ENCODE data around the gene TXNIP.
"Not testable (repeated sequence)": the region's sequence is repeated elsewhere in the genome, so short reads cannot be mapped to it uniquely, and the experiment has no call there.

The TXNIP gene

DNA sequence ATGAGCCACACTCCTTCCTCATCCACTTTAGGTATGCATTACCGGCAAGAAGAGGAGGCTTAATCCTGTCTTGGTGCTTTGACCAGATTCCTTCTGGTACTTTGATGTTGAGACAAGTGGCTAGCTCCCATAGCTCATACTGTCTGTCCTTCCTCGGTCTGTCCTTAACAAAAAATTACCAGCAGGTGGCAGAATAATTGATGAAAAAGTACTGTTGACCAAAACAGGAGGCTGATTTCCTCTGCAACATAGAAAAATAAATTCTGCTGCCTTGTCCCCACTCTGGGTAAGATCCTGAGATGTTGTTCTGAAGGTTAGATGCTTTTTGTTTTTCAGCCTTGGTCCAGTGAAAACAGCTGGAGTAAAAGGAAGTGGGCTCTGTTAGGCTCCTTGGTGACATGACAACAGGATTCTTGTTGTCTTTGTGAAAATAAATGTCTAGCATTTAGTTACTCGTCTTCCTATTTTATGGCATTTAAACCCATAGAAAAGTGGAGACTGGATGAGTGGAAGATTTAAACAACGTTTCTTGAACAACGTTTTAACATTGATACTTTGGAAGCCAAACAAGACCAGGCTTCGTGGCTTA, 36.3 kb upstream of the TXNIP start:
- Histone ChIP-seq H3K27me3 (peaks cover 29% of the 10 kb centered on the region), H3K9me3 (no peaks in the 10 kb centered on the region), H3K4me1 (ENCODE audit: control insufficient read depth in 1 of 2, insufficient read depth in 1 of 2, low read depth in 1 of 2, low read length in 1 of 2) (peaks cover 23 to 24% of the 10 kb centered on the region in 2 experiments), H3K27ac (no peak overlapping the region), H3K4me3 (ENCODE audit: low read depth in 1 of 2, low read length in 1 of 2) (no peak overlapping the region), H3K36me3 (no peaks in the 10 kb centered on the region)
- TF ChIP-seq, protein P1, sequence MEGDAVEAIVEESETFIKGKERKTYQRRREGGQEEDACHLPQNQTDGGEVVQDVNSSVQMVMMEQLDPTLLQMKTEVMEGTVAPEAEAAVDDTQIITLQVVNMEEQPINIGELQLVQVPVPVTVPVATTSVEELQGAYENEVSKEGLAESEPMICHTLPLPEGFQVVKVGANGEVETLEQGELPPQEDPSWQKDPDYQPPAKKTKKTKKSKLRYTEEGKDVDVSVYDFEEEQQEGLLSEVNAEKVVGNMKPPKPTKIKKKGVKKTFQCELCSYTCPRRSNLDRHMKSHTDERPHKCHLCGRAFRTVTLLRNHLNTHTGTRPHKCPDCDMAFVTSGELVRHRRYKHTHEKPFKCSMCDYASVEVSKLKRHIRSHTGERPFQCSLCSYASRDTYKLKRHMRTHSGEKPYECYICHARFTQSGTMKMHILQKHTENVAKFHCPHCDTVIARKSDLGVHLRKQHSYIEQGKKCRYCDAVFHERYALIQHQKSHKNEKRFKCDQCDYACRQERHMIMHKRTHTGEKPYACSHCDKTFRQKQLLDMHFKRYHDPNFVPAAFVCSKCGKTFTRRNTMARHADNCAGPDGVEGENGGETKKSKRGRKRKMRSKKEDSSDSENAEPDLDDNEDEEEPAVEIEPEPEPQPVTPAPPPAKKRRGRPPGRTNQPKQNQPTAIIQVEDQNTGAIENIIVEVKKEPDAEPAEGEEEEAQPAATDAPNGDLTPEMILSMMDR (IDR thresholded peaks at IDR 0.05), result no peak

DNA sequence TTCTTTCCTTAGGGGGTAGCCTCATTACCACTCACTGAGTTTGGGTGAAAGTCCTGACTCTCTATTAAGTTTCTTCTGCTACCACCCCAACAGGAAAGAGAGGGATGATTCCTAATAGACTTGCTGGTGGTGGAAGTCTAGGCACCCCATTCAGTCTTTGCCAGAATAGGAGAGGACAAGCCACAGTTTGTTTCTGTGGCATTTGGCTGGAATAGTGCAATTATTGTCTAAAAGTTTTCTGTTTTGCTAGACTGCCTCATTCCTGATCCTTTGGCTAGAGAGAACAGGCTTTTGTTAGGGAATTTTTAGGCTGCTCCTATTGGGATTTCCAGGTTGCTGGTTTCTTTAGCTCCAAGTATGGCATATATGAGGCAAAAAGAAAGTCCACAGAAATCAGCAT, 35.1 kb upstream of the TXNIP start:
- TF ChIP-seq, protein P1 (IDR thresholded peaks at IDR 0.05), result no peak
- Histone ChIP-seq H3K4me3 (ENCODE audit: low read depth in 1 of 2, low read length in 1 of 2) (no peak overlapping the region), H3K4me1 (ENCODE audit: control insufficient read depth in 1 of 2, insufficient read depth in 1 of 2, low read depth in 1 of 2, low read length in 1 of 2) (peaks cover 11 to 12% of the 10 kb centered on the region in 2 experiments), H3K27me3 (peaks cover 20% of the 10 kb centered on the region), H3K27ac (no peak overlapping the region), H3K9me3 (no peaks in the 10 kb centered on the region), H3K36me3 (no peaks in the 10 kb centered on the region)

DNA sequence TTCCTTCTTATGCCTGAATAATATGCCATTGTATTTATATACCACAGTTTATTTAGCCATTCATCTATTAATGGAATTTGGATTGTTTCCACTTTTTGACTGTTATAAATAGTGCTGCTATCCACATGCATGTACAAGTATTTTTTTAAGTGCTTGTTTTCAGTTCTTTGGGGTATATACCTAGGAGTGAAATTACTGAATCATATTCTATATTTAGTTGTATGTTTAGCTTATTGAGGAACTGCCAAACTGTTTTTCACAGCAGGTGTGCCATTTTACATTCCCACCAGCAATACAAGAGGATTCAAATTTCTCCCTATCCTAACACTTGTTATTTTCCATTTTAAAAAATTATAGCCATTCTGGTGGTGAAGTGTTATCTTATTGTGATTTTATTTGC, 32.7 kb upstream of the TXNIP start:
- H3K27me3 ChIP-seq, result peaks cover 12% of the 10 kb centered on the region
- no peaks in the 10 kb centered on the region for H3K4me1 ChIP-seq (ENCODE audit: control insufficient read depth in 1 of 2, insufficient read depth in 1 of 2, low read depth in 1 of 2, low read length in 1 of 2)
- no peak overlapping the region for H3K27ac ChIP-seq
- H3K36me3 ChIP-seq, result no peaks in the 10 kb centered on the region
- TF ChIP-seq, protein P1 (IDR thresholded peaks at IDR 0.05), result no peak
- no peaks in the 10 kb centered on the region for H3K9me3 ChIP-seq
- H3K4me3 ChIP-seq (ENCODE audit: low read depth in 1 of 2, low read length in 1 of 2), result no peak overlapping the region

DNA sequence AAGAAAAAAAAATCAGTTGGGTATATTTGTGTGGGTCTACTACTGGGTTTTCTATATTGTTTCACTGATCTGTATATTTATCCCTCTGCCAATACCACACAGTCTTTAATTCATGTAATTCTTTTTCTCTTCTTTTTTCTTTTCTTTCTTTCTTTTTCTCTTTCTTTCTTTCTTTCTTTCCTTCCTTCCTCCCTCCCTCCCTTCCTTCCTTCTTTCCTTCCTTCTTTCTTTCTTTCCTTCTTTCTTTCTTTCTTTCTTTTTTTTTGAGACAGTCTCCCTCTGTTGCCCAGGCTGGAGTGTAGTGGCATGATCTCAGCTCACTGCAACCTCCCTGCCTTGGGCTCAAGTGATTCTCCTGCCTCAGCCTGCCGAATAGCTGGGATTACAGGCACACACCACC, 30.3 kb upstream of the TXNIP start:
- H3K36me3 ChIP-seq; H3K4me1 ChIP-seq (ENCODE audit: control insufficient read depth in 1 of 2, insufficient read depth in 1 of 2, low read depth in 1 of 2, low read length in 1 of 2); H3K9me3 ChIP-seq; H3K27ac ChIP-seq; H3K4me3 ChIP-seq (ENCODE audit: low read depth in 1 of 2, low read length in 1 of 2): not testable (repeated sequence)
- peaks cover 12% of the 10 kb centered on the region for H3K27me3 ChIP-seq

DNA sequence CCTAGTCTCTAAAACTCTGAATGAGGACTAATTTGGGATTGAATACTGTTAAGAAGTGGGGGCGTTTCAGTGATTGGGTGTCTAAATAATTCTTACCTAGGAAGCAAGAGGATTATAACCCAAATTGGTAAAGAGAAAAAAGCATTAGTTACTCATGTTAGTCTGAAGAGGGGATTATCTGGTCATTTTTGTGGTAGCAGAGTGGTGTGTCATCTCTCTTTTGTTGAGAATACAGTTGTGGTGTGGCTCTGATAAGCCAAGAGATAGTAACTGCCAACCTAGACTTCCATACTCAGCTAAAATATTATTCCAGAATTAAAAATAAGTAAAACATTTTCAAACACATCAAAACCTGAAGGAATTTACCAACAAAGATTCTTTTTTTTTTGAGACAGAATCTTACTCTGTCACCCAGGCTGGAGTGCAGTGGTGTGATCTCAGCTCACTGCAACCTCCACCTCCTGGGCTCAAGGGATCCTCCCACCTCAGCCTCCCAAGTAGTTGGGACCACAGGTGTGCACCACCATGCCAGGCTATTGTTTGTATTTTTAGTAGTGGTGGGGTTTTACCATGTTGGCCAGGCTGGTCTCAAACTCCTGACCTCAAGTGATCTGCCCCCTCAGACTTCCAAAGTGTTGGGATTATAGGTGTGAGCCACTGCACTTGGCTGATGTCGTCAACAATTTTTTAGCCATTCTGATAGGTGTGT, 29.6 kb upstream of the TXNIP start:
- H3K36me3 ChIP-seq; H3K27ac ChIP-seq; H3K4me1 ChIP-seq (ENCODE audit: control insufficient read depth in 1 of 2, insufficient read depth in 1 of 2, low read depth in 1 of 2, low read length in 1 of 2); H3K9me3 ChIP-seq; H3K4me3 ChIP-seq (ENCODE audit: low read depth in 1 of 2, low read length in 1 of 2): not testable (repeated sequence)
- peaks cover 13% of the 10 kb centered on the region for H3K27me3 ChIP-seq

DNA sequence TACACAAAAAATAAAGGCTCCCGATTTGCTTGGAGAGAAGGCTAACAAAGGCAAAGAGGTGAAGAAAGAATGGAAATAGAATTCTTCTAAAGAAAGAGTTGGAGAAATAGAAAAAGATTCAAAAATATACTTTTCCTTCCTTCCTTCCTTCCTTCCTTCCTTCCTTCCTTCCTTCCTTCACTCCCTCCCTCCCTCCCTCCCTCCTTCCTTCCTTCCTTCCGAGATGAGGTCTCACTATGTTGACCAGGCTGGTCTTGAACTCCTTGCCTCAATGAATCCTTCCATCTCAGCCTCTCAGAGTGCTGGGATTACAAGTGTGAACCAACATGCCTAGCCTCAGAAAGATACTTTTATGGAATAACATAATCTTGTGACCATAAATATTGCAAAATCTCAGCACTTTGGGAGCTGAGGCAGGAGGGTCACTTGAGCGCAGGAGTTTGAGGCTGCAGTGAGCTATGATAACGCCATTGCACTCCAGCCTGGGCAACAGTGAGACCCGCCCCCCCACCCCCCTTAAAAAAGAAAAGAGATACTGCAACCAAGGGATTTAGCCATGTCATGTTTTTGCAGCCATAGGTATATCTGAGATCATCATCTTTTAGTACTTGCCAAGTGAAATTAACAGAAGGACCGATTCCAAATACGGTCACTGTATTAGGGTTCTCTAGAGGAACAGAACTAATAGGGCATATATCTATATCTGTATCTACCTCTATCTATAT, 26.2 kb upstream of the TXNIP start:
- Histone ChIP-seq H3K4me3 (ENCODE audit: low read depth in 1 of 2, low read length in 1 of 2) (no peak overlapping the region), H3K27ac (no peak overlapping the region), H3K9me3 (no peaks in the 10 kb centered on the region), H3K27me3 (peaks cover 47% of the 10 kb centered on the region), H3K4me1 (ENCODE audit: control insufficient read depth in 1 of 2, insufficient read depth in 1 of 2, low read depth in 1 of 2, low read length in 1 of 2) (peaks cover 13 to 15% of the 10 kb centered on the region in 2 experiments), H3K36me3 (no peaks in the 10 kb centered on the region)
- TF ChIP-seq, protein P1 (IDR thresholded peaks at IDR 0.05), result no peak
